Measurements from ENCODE around the gene MS4A18.
"Not testable (repeated sequence)": the region's sequence is repeated elsewhere in the genome, so short reads cannot be mapped to it uniquely, and the experiment has no call there.

The MS4A18 gene

GRCh38 chr11:60739114-60739513 lies 14.6 kb downstream of the MS4A18 start:
- DNase-seq (ENCODE audit: low read depth in 2 of 2), result no peak

DNA sequence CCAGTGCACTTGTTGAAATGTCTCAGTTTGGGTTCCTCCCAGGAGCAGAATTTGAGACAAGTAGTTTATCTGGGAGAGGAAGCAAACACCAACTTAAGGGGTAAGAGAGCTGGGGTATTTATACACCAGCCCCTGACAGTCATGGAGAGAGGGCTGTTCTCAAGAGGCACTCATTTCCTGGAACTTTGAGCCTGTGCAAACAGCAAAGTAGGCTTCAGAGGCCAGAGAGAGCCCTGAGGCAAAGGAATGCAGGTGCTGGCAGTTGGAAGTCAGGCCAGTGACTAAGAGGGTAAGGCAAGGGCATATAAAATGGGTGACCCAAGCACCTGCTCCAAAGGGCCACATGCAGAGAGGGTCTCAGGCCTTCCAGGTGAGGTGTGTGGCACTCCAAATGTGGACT lies 16.1 kb downstream of the MS4A18 start:
- no peak for DNase-seq (ENCODE audit: low read depth in 2 of 2)

DNA sequence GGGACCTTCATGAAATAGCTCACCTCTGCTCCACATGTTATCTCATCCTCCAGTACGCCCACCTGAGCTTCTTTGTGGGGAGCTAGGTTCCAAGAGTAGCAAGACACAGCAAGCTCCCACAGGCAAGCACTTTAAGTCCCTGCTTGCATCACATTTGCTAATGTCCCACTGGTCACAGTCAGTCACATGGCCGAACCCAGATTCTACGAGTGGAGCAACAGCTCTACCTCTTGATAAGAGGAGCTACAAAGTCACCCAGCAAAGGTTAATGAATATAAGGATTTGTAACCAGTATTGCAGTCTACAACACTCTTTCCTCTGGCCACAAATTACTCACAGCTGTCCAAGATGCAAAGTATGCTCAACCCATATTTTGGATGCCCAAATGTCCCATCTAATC lies 16.9 kb downstream of the MS4A18 start:
- no peak for DNase-seq (ENCODE audit: low read depth in 2 of 2)

DNA sequence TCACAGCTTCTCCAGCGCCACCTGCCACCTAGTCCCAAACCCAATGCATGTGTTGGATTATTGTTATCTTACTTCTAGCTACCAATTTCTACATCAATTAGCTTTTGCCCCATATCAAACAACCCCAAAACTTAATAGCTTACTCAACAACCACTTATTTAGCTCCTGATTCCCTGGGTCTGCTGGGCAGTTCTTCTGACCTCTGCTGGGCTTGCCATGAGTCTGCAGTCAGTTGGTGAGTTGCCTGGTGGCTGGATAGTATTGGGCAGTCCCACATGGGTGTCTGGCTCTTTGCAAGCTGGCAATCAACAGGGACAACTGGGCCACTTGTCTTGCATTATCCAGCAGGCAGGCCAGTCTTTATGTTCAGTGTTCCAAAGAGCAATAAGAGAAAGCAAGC lies 18.5 kb downstream of the MS4A18 start:
- no peak for DNase-seq (ENCODE audit: low read depth in 2 of 2)

- no peak for DNase-seq (ENCODE audit: low read depth in 2 of 2)
Measured at GRCh38 chr11:60744114-60744513, 19.6 kb downstream of the MS4A18 start.

GRCh38 chr11:60747359-60747873 lies 22.9 kb downstream of the MS4A18 start:
- DNase-seq (ENCODE audit: low read depth in 2 of 2), result no peak

GRCh38 chr11:60748225-60748624 lies 23.7 kb downstream of the MS4A18 start:
- DNase-seq (ENCODE audit: low read depth in 2 of 2), result no peak

DNA sequence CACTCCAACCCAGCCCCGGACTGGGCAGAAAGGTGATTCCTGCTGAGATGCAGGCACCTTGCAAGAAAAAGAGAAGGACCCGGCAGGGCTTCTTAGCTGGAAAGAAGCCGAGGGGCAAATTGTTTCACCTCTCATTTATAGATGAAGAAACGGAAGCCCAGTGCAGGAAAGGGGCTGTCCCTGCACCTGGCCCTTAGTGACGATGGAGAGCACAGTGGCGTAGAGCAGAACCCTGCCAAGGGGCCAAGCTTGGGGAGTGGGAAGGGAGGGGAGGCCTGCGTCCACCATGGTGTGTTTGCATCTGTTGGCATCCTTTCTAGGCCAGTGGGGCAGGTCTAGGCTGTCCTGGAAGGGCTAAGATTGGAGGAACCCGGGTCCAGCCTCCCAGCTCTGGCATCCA lies 24.3 kb downstream of the MS4A18 start:
- no peak for DNase-seq (ENCODE audit: low read depth in 2 of 2)

- no peak for DNase-seq (ENCODE audit: low read depth in 2 of 2)
Measured at GRCh38 chr11:60750911-60751310, 26.4 kb downstream of the MS4A18 start.

- no peak for DNase-seq (ENCODE audit: low read depth in 2 of 2)
Measured at GRCh38 chr11:60753309-60753708, 28.8 kb downstream of the MS4A18 start.

GRCh38 chr11:60754887-60755286 lies 30.4 kb downstream of the MS4A18 start:
- no peak for DNase-seq (ENCODE audit: low read depth in 2 of 2)

- DNase-seq (ENCODE audit: low read depth in 2 of 2), result no peak
Measured at GRCh38 chr11:60756307-60757032, 31.9 kb downstream of the MS4A18 start, which contains the start of gene MS4A15. TSS of gene MS4A15 (plus strand) at chr11:60756867. CDS start at chr11:60763734, 6,867 bp downstream.

GRCh38 chr11:60757231-60757800 lies 32.8 kb downstream of the MS4A18 start:
- no peak for DNase-seq (ENCODE audit: low read depth in 2 of 2)

GRCh38 chr11:60758671-60759070 lies 34.2 kb downstream of the MS4A18 start:
- DNase-seq (ENCODE audit: low read depth in 2 of 2), result not testable (repeated sequence)

- not testable (repeated sequence) for DNase-seq (ENCODE audit: low read depth in 2 of 2)
Measured at GRCh38 chr11:60759438-60760225, 35.1 kb downstream of the MS4A18 start.

DNA sequence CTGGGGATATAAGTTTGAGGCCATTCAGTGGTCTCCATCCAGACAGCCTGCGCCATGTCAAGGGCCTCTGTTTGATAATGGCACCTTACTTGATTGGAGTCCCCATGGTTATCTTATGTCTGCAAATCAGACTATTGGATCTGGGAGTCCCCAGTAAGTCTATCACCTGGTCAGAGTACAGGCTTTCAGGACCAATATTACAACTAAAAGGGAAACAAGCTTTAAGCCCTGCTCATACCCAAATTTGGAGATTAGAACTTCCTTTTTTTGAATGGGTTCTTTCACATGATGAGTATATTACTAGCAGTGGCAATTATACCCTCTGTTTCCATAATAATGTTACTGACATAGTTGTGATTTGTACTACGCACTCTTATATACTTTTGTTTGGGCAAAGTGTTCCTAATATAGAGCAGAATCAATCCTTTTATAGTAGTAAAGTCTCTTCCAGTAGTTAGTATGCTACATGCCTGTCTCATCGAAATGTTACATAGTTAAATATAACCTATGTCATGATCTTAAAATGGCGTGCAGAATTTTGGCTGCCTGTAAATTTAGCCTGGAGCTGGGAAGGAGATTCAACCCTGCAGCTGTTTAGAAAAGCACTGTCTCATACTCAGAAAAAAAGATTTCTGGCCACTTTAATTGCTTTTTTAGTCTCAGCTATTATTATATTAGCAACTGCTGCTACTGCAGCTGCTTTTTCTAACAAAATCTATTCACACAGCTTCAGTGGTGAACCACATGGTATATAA lies 37.1 kb downstream of the MS4A18 start:
- DNase-seq (ENCODE audit: low read depth in 2 of 2), result no peak

DNA sequence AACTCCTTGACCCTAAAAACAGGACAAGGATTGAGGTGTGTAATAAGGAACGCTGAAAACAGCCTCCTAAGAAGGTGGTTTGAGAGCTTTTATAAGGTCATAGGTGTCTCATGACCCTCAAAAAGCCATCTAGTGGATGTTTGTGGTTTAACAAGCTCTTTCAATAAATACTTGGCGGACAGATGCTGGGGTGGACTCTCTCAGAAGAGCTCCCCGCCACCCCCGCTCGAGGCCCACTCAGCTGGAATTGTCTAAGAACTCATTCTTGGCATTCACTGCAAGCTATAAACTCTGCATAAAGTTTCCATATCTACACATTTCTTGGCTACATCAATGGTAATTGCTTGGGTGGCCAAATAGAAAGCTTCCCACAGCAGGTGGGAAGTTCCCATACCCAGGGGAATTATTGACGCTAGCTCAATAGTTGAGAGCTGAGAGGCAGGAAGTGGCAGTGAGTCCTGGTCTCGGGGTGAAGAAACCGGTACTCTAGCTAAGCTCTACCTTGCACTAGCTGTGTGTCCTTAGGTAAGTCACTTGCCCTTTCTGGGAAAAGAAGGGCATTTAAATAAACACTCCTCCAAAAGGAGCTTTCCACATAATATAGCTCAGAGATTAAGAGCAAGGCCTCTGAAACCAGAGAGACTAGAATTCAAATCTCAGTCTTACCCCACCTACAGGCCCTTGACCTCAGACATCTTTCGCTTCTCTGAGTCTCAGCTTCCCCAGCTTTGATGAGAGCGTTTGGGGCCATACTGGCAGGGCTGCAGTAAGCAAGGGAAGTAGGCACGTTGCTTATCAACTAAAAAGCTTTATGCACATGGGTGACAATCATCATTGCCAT lies 38.6 kb downstream of the MS4A18 start:
- DNase-seq (ENCODE audit: low read depth in 2 of 2), result no peak

DNA sequence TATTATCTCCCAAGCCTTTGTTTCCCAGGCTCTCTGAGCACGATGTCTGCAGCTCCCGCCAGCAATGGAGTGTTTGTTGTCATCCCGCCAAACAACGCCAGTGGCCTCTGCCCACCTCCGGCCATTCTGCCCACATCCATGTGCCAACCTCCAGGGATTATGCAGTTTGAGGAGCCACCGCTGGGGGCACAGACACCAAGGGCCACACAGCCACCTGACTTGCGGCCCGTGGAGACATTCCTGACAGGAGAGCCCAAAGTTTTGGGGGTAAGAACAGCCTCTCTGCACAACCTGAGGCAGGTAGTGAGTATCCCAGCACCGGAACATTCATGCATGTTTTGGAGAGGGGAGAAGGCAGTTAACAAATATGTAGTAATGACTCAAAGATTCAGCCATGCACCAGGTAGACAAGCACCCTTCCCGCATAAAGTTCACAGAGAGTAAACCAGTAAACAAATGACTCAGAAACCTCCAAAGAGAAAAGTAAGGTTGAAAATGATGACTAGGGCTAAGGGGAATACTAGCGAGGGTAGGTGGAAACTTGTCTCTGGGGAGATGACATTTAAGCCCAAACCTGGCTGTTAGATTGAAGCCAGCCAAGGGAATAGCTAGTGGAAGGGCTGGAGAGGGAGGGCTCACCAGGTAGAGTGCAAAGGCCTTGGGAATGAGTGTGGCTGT lies 39.3 kb downstream of the MS4A18 start:
- DNase-seq (ENCODE audit: low read depth in 2 of 2), result no peak

DNA sequence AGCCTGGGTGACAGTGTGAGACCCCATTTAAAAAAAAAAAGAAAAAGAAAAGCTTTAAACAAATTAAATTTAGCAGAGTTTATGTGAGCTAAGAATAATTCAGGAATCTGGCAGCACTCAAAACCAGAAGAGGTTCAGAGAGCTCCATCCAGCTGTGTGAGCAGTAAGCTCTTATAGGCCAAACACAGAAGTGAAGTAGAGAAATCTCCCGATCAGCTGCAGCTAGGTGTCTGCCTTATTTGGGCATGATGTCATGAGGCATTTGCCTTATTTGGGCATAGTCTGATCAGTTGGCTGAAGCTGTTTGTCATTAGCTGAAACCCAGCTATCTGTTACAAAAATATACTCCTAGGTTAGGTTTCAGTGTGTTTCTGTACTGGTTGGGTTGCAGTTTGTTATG lies 40.4 kb downstream of the MS4A18 start:
- DNase-seq (ENCODE audit: low read depth in 2 of 2), result no peak

GRCh38 chr11:60765355-60765754 lies 40.8 kb downstream of the MS4A18 start:
- DNase-seq (ENCODE audit: low read depth in 2 of 2), result no peak

All from stimulated activated CD4-positive, alpha-beta T cell treated with anti-CD3 and anti-CD28 coated beads, Interleukin-1b, Interleukin-23, amount 100 ng/mL, for 1 hour (primary cell).